CD4-positive, alpha-beta T cell (primary cell): Measurements from ENCODE around the gene NUP188. TPM values are rescaled to one million over a fixed set of nuclear protein-coding genes. Genes with fewer than 3 reads are reported as not detected.

Experiments
- ATAC-seq: fragments of 200-7000 bp; cut with Tn5 transposase; one replicate; pipeline ENCODE4 v1.10.0; 2022; ENCODE audit warnings: mild to moderate bottlenecking; ENCODE audit not compliant: poor library complexity
- CTCF ChIA-PET: fragments of 350-600 bp; sonication (Branson Sonifier 250); formaldehyde crosslinking; loops from one replicate; lab custom pipeline; 2021; ENCODE audit warnings: antibody characterized with exemption, inconsistent platforms; lab: Charles Lee
- POLR2A ChIA-PET: fragments of 350-600 bp; sonication (Branson Sonifier 250); formaldehyde crosslinking; loops from one replicate; lab custom pipeline; 2021; ENCODE audit warnings: antibody characterized with exemption, inconsistent platforms; lab: Charles Lee
- DNase-seq, 14 experiments: peaks; one replicate each; pipeline ENCODE4 v3.0.0-alpha.2; 2013 to 2020; ENCODE audit warnings: mixed read lengths in 2 of 14
- H3K27ac ChIP-seq, 2 donors: one replicate each; pipeline versions ENCODE4 v1.5.1 to v1.7.0; 2013; ENCODE audit warnings: low read length in 2 of 2, low read depth in 1 of 2, mild to moderate bottlenecking in 1 of 2
- H3K27me3 ChIP-seq, 2 experiments: 1 replicate in 1 of 2; 2 replicates in 1 of 2; pipeline versions ENCODE4 v1.6.1 to v1.7.0; 2013; ENCODE audit warnings: low read length in 2 of 2, control low read depth in 1 of 2, mild to moderate bottlenecking in 1 of 2, moderate library complexity in 1 of 2; ENCODE audit not compliant: insufficient read depth in 2 of 2, control insufficient read depth in 1 of 2
- H3K36me3 ChIP-seq: one replicate; pipeline ENCODE4 v1.6.1; 2013; ENCODE audit warnings: low read length, control low read depth; ENCODE audit not compliant: insufficient read depth
- H3K4me1 ChIP-seq: one replicate; pipeline ENCODE4 v1.6.1; 2013; ENCODE audit warnings: low read length, control low read depth; ENCODE audit not compliant: insufficient read depth
- H3K4me3 ChIP-seq: one replicate; pipeline ENCODE4 v1.5.1; 2013; ENCODE audit warnings: mild to moderate bottlenecking, low read length, moderate library complexity
- H3K9me3 ChIP-seq, 2 experiments: 1 replicate in 1 of 2; 2 replicates in 1 of 2; pipeline versions ENCODE4 v1.6.1 to v1.7.0; 2013; ENCODE audit warnings: low read length in 2 of 2, mild to moderate bottlenecking in 2 of 2, control low read depth in 1 of 2, moderate library complexity in 1 of 2; ENCODE audit not compliant: control insufficient read depth in 1 of 2, insufficient read depth in 1 of 2
- H3K27ac Mint-ChIP-seq: one replicate; pipeline ENCODE4 v1.8.0; 2020; ENCODE audit warnings: mixed read lengths
- H3K27me3 Mint-ChIP-seq: one replicate; pipeline ENCODE4 v1.8.0; 2021; ENCODE audit warnings: mixed read lengths
- H3K36me3 Mint-ChIP-seq: one replicate; pipeline ENCODE4 v1.8.0; 2021; ENCODE audit warnings: low read depth, mixed read lengths
- H3K4me1 Mint-ChIP-seq: one replicate; pipeline ENCODE4 v1.8.0; 2021; ENCODE audit warnings: low read depth, mixed read lengths
- H3K4me3 Mint-ChIP-seq: one replicate; pipeline ENCODE4 v1.8.0; 2020; ENCODE audit warnings: mild to moderate bottlenecking, mixed read lengths
- H3K9me3 Mint-ChIP-seq: one replicate; pipeline ENCODE4 v1.8.0; 2020; ENCODE audit warnings: mixed read lengths
- CTCF ChIP-seq: fragments of 200-600 bp; IDR thresholded peaks from one replicate; pipeline ENCODE4 v1.8.0; 2022; ENCODE audit warnings: antibody characterized with exemption, mild to moderate bottlenecking
- intact Hi-C, 2 experiments: fragments of 100-400 bp; cut with DNase I in 1 of 2; cut with micrococcal nuclease in 1 of 2; formaldehyde crosslinking; loops; one replicate each; pipeline versions ENCODE4 v1.15.1 to v1.9.0; 2023 to 2025; cut with DNase I, micrococcal nuclease
- total RNA-seq, 174 experiments: library from RNA in 2 of 174; stranded (reverse) in 2 of 174; gene quantifications; one replicate each; pipeline ENCODE4 v1.2.3 and lab custom pipeline; 2021 to 2026

NUP188 gene
- total RNA-seq, 2 experiments from 2014 or later: 43.0 to 43.9 TPM

- H3K27ac ChIP-seq: no peak overlapping the region
- POLR2A ChIA-PET: no interaction called here
- peaks cover 58% of the 10 kb centered on the region for H3K36me3 ChIP-seq
- Mint-ChIP-seq H3K27ac (peak overlapping the region; percentile 34), H3K4me1 (peaks cover 29% of the 10 kb centered on the region), H3K4me3 (no peak overlapping the region), H3K9me3 (no peaks in the 10 kb centered on the region), H3K27me3 (no peaks in the 10 kb centered on the region), H3K36me3 (peaks cover 55% of the 10 kb centered on the region)
- H3K4me3 ChIP-seq: no peak overlapping the region
- no peaks in the 10 kb centered on the region for H3K9me3 ChIP-seq
- no peak for DNase-seq
- H3K27me3 ChIP-seq: no peaks in the 10 kb centered on the region
- intact Hi-C loops: no loop called here
- CTCF ChIA-PET: no interaction called here
- no peak for ATAC-seq
- H3K4me1 ChIP-seq: peaks cover 35% of the 10 kb centered on the region
- TF ChIP-seq CTCF: no peak
Measured at GRCh38 chr9:128916204-128916603, 31.3 kb upstream of the NUP188 start.

- intact Hi-C loops: no loop called here
- DNase-seq: no peak
- H3K4me1 Mint-ChIP-seq: peaks cover 23% of the 10 kb centered on the region
- POLR2A ChIA-PET: no interaction called here
- H3K36me3 Mint-ChIP-seq: peaks cover 54% of the 10 kb centered on the region
- CTCF ChIA-PET: no interaction called here
- no peak overlapping the region for H3K4me3 Mint-ChIP-seq
- Histone ChIP-seq H3K4me3 (no peak overlapping the region), H3K27me3 (no peaks in the 10 kb centered on the region), H3K27ac (no peak overlapping the region), H3K36me3 (peaks cover 52% of the 10 kb centered on the region), H3K4me1 (peaks cover 29% of the 10 kb centered on the region), H3K9me3 (no peaks in the 10 kb centered on the region)
- no peaks in the 10 kb centered on the region for H3K27me3 Mint-ChIP-seq
- no peak for TF ChIP-seq CTCF
- ATAC-seq: no peak
- H3K9me3 Mint-ChIP-seq: no peaks in the 10 kb centered on the region
- peak overlapping the region; percentile 34 for H3K27ac Mint-ChIP-seq
Measured at GRCh38 chr9:128916745-128917144, 30.8 kb upstream of the NUP188 start.

- H3K4me3 Mint-ChIP-seq: no peak overlapping the region
- no peak for TF ChIP-seq CTCF
- no peak overlapping the region for H3K27ac Mint-ChIP-seq
- H3K4me1 Mint-ChIP-seq: peaks cover 18% of the 10 kb centered on the region
- no peaks in the 10 kb centered on the region for H3K9me3 Mint-ChIP-seq
- POLR2A ChIA-PET: no interaction called here
- intact Hi-C loops: no loop called here
- H3K27ac ChIP-seq: no peak overlapping the region
- H3K4me1 ChIP-seq: peaks cover 29% of the 10 kb centered on the region
- H3K36me3 Mint-ChIP-seq: peaks cover 49% of the 10 kb centered on the region
- CTCF ChIA-PET: interaction anchor here (1.1 kb wide), 1 partner anchor 9 kb away, joined by 3 read pairs; no protein-coding TSS in a partner anchor
- ATAC-seq: no peak
- no peaks in the 10 kb centered on the region for H3K27me3 Mint-ChIP-seq
- H3K36me3 ChIP-seq: peaks cover 47% of the 10 kb centered on the region
- no peak overlapping the region for H3K4me3 ChIP-seq
- DNase-seq: no peak
- no peaks in the 10 kb centered on the region for H3K9me3 ChIP-seq
- no peaks in the 10 kb centered on the region for H3K27me3 ChIP-seq
Measured at GRCh38 chr9:128917151-128917849, 30.2 kb upstream of the NUP188 start.
